ENCODE measurements around the gene CBX8. TPM values are rescaled to one million over a fixed set of nuclear protein-coding genes. Genes with fewer than 3 reads are reported as not detected.

The CBX8 gene
- total and polyA plus RNA-seq, 2 of the 13 experiments (the other 11 are each of a cell fraction or from before 2014, with no cell fraction given), result 0.34 to 12.6 TPM

GRCh38 chr17:79811868-79812352 lies 15.0 kb upstream of the CBX8 start:
- Histone ChIP-seq H3K36me3 (replicated peaks in 1 of 2; ENCODE audit: control insufficient read depth in 1 of 2, insufficient read depth in 2 of 2, low read length in 2 of 2) (no peaks in the 10 kb centered on the region), H3K9me3 (ENCODE audit: low read length) (no peaks in the 10 kb centered on the region), H3K9ac (ENCODE audit: insufficient read depth, low read depth, low read length) (no peak overlapping the region; the same call in 1 of the 2 replicates), H2AFZ (ENCODE audit: low read length) (no peak overlapping the region), H3K79me2 (ENCODE audit: insufficient read depth, low read length) (no peaks in the 10 kb centered on the region), H4K20me1 (ENCODE audit: insufficient read depth, low read length) (no peaks in the 10 kb centered on the region), H3K4me2 (ENCODE audit: low read depth, low read length) (peak overlapping the region; percentile 86), H3K4me3 (replicated peaks in 1 of 3; ENCODE audit: insufficient read depth in 1 of 3, low read depth in 2 of 3, low read length in 3 of 3) (peak overlapping the region in 1 of 3 experiments; percentile 74; a peak in 1 of 6 replicates), H3K27ac (ENCODE audit: extremely low read length, insufficient read depth, low read length) (no peak overlapping the region), H3K4me1 (ENCODE audit: insufficient read depth, low read length) (peaks cover 42% of the 10 kb centered on the region), H3K27me3 (ENCODE audit: control insufficient read depth in 1 of 2, insufficient read depth in 2 of 2, low read length in 2 of 2) (peaks cover 17 to 61% of the 10 kb centered on the region in 2 experiments)
- FAIRE-seq (no peak), ATAC-seq (no peak), DNase-seq (ENCODE audit: low spot score) (no peak)
- POLR2A ChIA-PET, result interaction anchor here (0.6 to 16.5 kb wide), 18 partner anchors 8 to 195 kb away, joined by 3 to 274 read pairs (median 8); partner anchors contain the start of genes CBX4 and CBX8
- CTCF ChIA-PET (ENCODE audit: low intra/inter-chr PET ratio, low total read pairs), result interaction anchor here (1.2 to 2.3 kb wide), 4 partner anchors 22 to 89 kb away, joined by 5 to 14 read pairs (median 10); no protein-coding TSS in a partner anchor
- in situ Hi-C loops (cut with HindIII; ENCODE audit: extremely low pct_ligation_motif_present, low pct_unique_long_range_greater_than_20kb), result loop anchor here (5.0 kb wide), 1 partner anchor 180 kb away; no protein-coding TSS in a partner anchor
- no TSS peak for BruUV-seq (replicated peaks)
- intact Hi-C loops (cut with micrococcal nuclease; ENCODE audit: unreplicated experiment), result loop anchor here (1.0 to 2.0 kb wide), 2 partner anchors 20 to 181 kb away; no protein-coding TSS in a partner anchor
- 46% methylated on average over 17 of the region's 20 CpGs for WGBS (ENCODE audit: low lambda C conversion rate)
- TF ChIP-seq ZSCAN5A (CRISPR knock-in tag; IDR thresholded peaks at IDR 0.05; ENCODE audit: borderline replicate concordance) (no peak), ZNF235 (CRISPR knock-in tag; IDR thresholded peaks at IDR 0.05; ENCODE audit: borderline replicate concordance) (no peak), ZNF446 (CRISPR knock-in tag; IDR thresholded peaks at IDR 0.05) (0 out of 2 replicates have a peak, but pooled peaks have one; percentile 66), BORCS8-MEF2B (CRISPR knock-in tag; IDR thresholded peaks at IDR 0.05) (0 out of 2 replicates have a peak, but pooled peaks have one; percentile 10), YY1 (IDR thresholded peaks at IDR 0.05; ENCODE audit: insufficient read depth, insufficient replicate concordance, low read depth, low read length) (no peak), WIZ (CRISPR knock-in tag; IDR thresholded peaks at IDR 0.05) (0 out of 2 replicates have a peak, but pooled peaks have one; percentile 47), ZNF264 (CRISPR knock-in tag; IDR thresholded peaks at IDR 0.05) (no peak), GMEB1 (CRISPR knock-in tag; IDR thresholded peaks at IDR 0.05; ENCODE audit: borderline replicate concordance) (no peak), DNMT1 (CRISPR knock-in tag; IDR thresholded peaks at IDR 0.05) (0 out of 2 replicates have a peak, but pooled peaks have one; percentile 12), ZNF430 (CRISPR knock-in tag; IDR thresholded peaks at IDR 0.05) (no peak), ZNF10 (CRISPR knock-in tag; IDR thresholded peaks at IDR 0.05; ENCODE audit: borderline replicate concordance, low read depth) (no peak), GZF1 (CRISPR knock-in tag; IDR thresholded peaks at IDR 0.05) (no peak), ZNF143 (CRISPR knock-in tag; IDR thresholded peaks at IDR 0.05) (no peak), GLI4 (CRISPR knock-in tag; IDR thresholded peaks at IDR 0.05; ENCODE audit: borderline replicate concordance) (no peak), ETV5 (CRISPR knock-in tag; IDR thresholded peaks at IDR 0.05; ENCODE audit: borderline replicate concordance) (no peak), ATAD3A (CRISPR knock-in tag; IDR thresholded peaks at IDR 0.05) (no peak), NR0B2 (CRISPR knock-in tag; IDR thresholded peaks at IDR 0.05) (no peak), IRF9 (CRISPR knock-in tag; IDR thresholded peaks at IDR 0.05; ENCODE audit: borderline replicate concordance) (peak; percentile 46; the same call in 1 of the 2 replicates), GFI1 (CRISPR knock-in tag; IDR thresholded peaks at IDR 0.05; ENCODE audit: borderline replicate concordance) (0 out of 2 replicates have a peak, but pooled peaks have one; percentile 12)

Data from HepG2 (cell line).